HEK293 (cell line): ENCODE measurements around the gene CEBPB.

Source experiments
- CTCF ChIA-PET: fragments of 350-600 bp; formaldehyde crosslinking; extraction: SDS; loops from one replicate; lab custom pipeline; 2021; ENCODE audit warnings: antibody characterized with exemption; lab: Yijun Ruan, JAX
- POLR2A ChIA-PET: fragments of 300-600 bp; formaldehyde crosslinking; extraction: SDS; loops from one replicate; lab custom pipeline; 2020; ENCODE audit warnings: antibody characterized with exemption, inconsistent platforms; lab: Yijun Ruan, JAX
- H3K27ac ChIP-seq: fragments of 200-500 bp; sonication (Bioruptor generic); 2 replicates; pipeline ENCODE4 v1.5.1; 2014; ENCODE audit warnings: low read depth, low read length, control low read depth, inconsistent platforms; ENCODE audit errors: extremely low read depth
- H3K36me3 ChIP-seq, 2 experiments: fragments of 200-500 bp in 1 of 2; sonication (Bioruptor generic) in 1 of 2; 1 replicate in 1 of 2; 2 replicates in 1 of 2; pipeline ENCODE4 v1.5.1; 2014 to 2017; ENCODE audit warnings: inconsistent platforms in 2 of 2, low read length in 2 of 2; ENCODE audit not compliant: control insufficient read depth in 2 of 2, insufficient read depth in 1 of 2
- H3K4me1 ChIP-seq: fragments of 200-500 bp; sonication (Bioruptor generic); 2 replicates; pipeline ENCODE4 v1.5.1; 2014; ENCODE audit warnings: mild to moderate bottlenecking, low read length, inconsistent platforms; ENCODE audit not compliant: control insufficient read depth, insufficient read depth
- H3K4me3 ChIP-seq: 2 replicates; pipeline ENCODE4 v1.5.1; 2011; ENCODE audit warnings: low read depth, mild to moderate bottlenecking, control low read depth, low read length, moderate library complexity
- H3K9me3 ChIP-seq: fragments of 200-500 bp; sonication (Bioruptor generic); 2 replicates; pipeline ENCODE4 v1.5.1; 2014; ENCODE audit warnings: low read depth, low read length, inconsistent platforms; ENCODE audit not compliant: control insufficient read depth, insufficient read depth
- GLI2 ChIP-seq: fragments of 450-650 bp; formaldehyde crosslinking; IDR thresholded peaks from 2 replicates; pipeline ENCODE4; 2017; ENCODE audit warnings: missing biosample characterization, missing genetic modification characterization, low read depth, borderline replicate concordance
- GLIS1 ChIP-seq: fragments of 450-650 bp; formaldehyde crosslinking; IDR thresholded peaks from 2 replicates; pipeline ENCODE4 v1.5.1; 2016; ENCODE audit warnings: missing biosample characterization, missing genetic modification characterization
- GLIS2 ChIP-seq: fragments of 450-650 bp; formaldehyde crosslinking; IDR thresholded peaks from 2 replicates; pipeline ENCODE4 v1.5.1; 2016; ENCODE audit warnings: missing biosample characterization, missing genetic modification characterization
- HOXC10 ChIP-seq: sonication (generic); formaldehyde crosslinking; IDR thresholded peaks from 2 replicates; pipeline ENCODE4 v1.8.1; 2023; ENCODE audit warnings: mild to moderate bottlenecking, missing genetic modification reagents
- TSHZ1 ChIP-seq: fragments of 450-650 bp; formaldehyde crosslinking; IDR thresholded peaks from 2 replicates; pipeline ENCODE4 v1.5.1; 2016; ENCODE audit warnings: missing biosample characterization, missing genetic modification characterization, borderline replicate concordance
- ZBTB48 ChIP-seq: fragments of 450-650 bp; formaldehyde crosslinking; IDR thresholded peaks from 2 replicates; pipeline ENCODE4 v1.5.1; 2016; ENCODE audit warnings: missing biosample characterization, missing genetic modification characterization
- ZBTB7A ChIP-seq: fragments of 450-650 bp; formaldehyde crosslinking; IDR thresholded peaks from 2 replicates; pipeline ENCODE4 v1.5.1; 2016; ENCODE audit warnings: low read depth, missing biosample characterization, missing genetic modification characterization
- ZIC2 ChIP-seq: fragments of 450-650 bp; formaldehyde crosslinking; IDR thresholded peaks from 2 replicates; pipeline ENCODE4 v1.5.1; 2016; ENCODE audit warnings: missing biosample characterization, missing genetic modification characterization
- ZNF10 ChIP-seq: fragments of 450-650 bp; formaldehyde crosslinking; IDR thresholded peaks from 2 replicates; pipeline ENCODE4 v1.5.1; 2017; ENCODE audit warnings: missing biosample characterization, missing genetic modification characterization
- ZNF132 ChIP-seq: fragments of 450-650 bp; formaldehyde crosslinking; IDR thresholded peaks from 2 replicates; pipeline ENCODE4 v1.5.1; 2017; ENCODE audit warnings: missing biosample characterization, missing genetic modification characterization, borderline replicate concordance
- ZNF157 ChIP-seq: fragments of 450-650 bp; formaldehyde crosslinking; IDR thresholded peaks from 2 replicates; pipeline ENCODE4 v1.5.1; 2016; ENCODE audit warnings: missing biosample characterization, missing genetic modification characterization
- ZNF16 ChIP-seq: fragments of 450-650 bp; formaldehyde crosslinking; IDR thresholded peaks from 2 replicates; pipeline ENCODE4 v1.5.1; 2016; ENCODE audit warnings: low read depth, missing biosample characterization, missing genetic modification characterization
- ZNF223 ChIP-seq: fragments of 450-650 bp; formaldehyde crosslinking; IDR thresholded peaks from 2 replicates; pipeline ENCODE4 v1.5.1; 2016; ENCODE audit warnings: missing biosample characterization, missing genetic modification characterization
- ZNF341 ChIP-seq: fragments of 450-650 bp; formaldehyde crosslinking; IDR thresholded peaks from 2 replicates; pipeline ENCODE4; 2016; ENCODE audit warnings: low read depth, missing biosample characterization, missing genetic modification characterization
- ZNF354C ChIP-seq: fragments of 450-650 bp; formaldehyde crosslinking; IDR thresholded peaks from 2 replicates; pipeline ENCODE4 v1.5.1; 2016; ENCODE audit warnings: missing biosample characterization, missing genetic modification characterization, low read depth, borderline replicate concordance
- ZNF391 ChIP-seq: fragments of 450-650 bp; formaldehyde crosslinking; IDR thresholded peaks from 2 replicates; pipeline ENCODE4 v1.5.1; 2016; ENCODE audit warnings: low read depth, missing biosample characterization, missing genetic modification characterization, borderline replicate concordance
- ZNF404 ChIP-seq: fragments of 450-650 bp; formaldehyde crosslinking; IDR thresholded peaks from 2 replicates; pipeline ENCODE4 v1.5.1; 2017; ENCODE audit warnings: missing biosample characterization, missing genetic modification characterization
- ZNF513 ChIP-seq: fragments of 450-650 bp; IDR thresholded peaks from 2 replicates; pipeline ENCODE4 v1.5.1; 2018; ENCODE audit warnings: missing biosample characterization, missing genetic modification characterization
- ZNF549 ChIP-seq: fragments of 450-650 bp; IDR thresholded peaks from 2 replicates; pipeline ENCODE4 v1.5.1; 2018; ENCODE audit warnings: missing biosample characterization, missing genetic modification characterization, mild to moderate bottlenecking, inconsistent platforms, moderate library complexity
- ZNF621 ChIP-seq: fragments of 450-650 bp; formaldehyde crosslinking; IDR thresholded peaks from 2 replicates; pipeline ENCODE4 v1.5.1; 2017; ENCODE audit warnings: missing biosample characterization, missing genetic modification characterization
- ZNF658 ChIP-seq: fragments of 450-650 bp; formaldehyde crosslinking; IDR thresholded peaks from 2 replicates; pipeline ENCODE4; 2016; ENCODE audit warnings: missing biosample characterization, missing genetic modification characterization
- ZNF677 ChIP-seq: fragments of 450-650 bp; IDR thresholded peaks from 2 replicates; pipeline ENCODE4 v1.5.0; 2018; ENCODE audit warnings: missing biosample characterization, mild to moderate bottlenecking, missing genetic modification characterization, moderate library complexity
- ZNF747 ChIP-seq: fragments of 450-650 bp; formaldehyde crosslinking; IDR thresholded peaks from 2 replicates; pipeline ENCODE4 v1.5.1; 2016; ENCODE audit warnings: missing biosample characterization, missing genetic modification characterization
- ZNF785 ChIP-seq: fragments of 450-650 bp; formaldehyde crosslinking; IDR thresholded peaks from 2 replicates; pipeline ENCODE4 v1.5.1; 2016; ENCODE audit warnings: missing biosample characterization, missing genetic modification characterization
- ZSCAN23 ChIP-seq: fragments of 450-650 bp; formaldehyde crosslinking; IDR thresholded peaks from 2 replicates; pipeline ENCODE4 v1.5.1; 2016; ENCODE audit warnings: missing biosample characterization, missing genetic modification characterization
- TF ChIP-seq, protein P1 (sequence below): fragments of 450-650 bp; formaldehyde crosslinking; IDR thresholded peaks from 2 replicates; pipeline ENCODE4 v1.5.1; 2016; ENCODE audit warnings: missing biosample characterization, missing genetic modification characterization
- TF ChIP-seq, protein P2 (sequence below): fragments of 450-650 bp; formaldehyde crosslinking; IDR thresholded peaks from 2 replicates; pipeline ENCODE4 v1.5.1; 2016; ENCODE audit warnings: missing biosample characterization, missing genetic modification characterization

The CEBPB gene

GRCh38 chr20:50216543-50217206 is 26.0 kb downstream of the CEBPB start:
- POLR2A ChIA-PET = interaction anchor here (0.6 kb wide), 1 partner anchor 110 kb away, joined by 3 read pairs; no protein-coding TSS in a partner anchor
- Histone ChIP-seq H3K4me3 (no peak overlapping the region), H3K9me3 (no peaks in the 10 kb centered on the region), H3K4me1 (no peaks in the 10 kb centered on the region), H3K36me3 (no peaks in the 10 kb centered on the region), H3K27ac (no peak overlapping the region)
- CTCF ChIA-PET = interaction anchor here (0.7 kb wide), 1 partner anchor 16 kb away, joined by 3 read pairs; no protein-coding TSS in a partner anchor
- TF ChIP-seq ZNF341 (no peak), ZIC2 (tag by site-specific recombination) (peak; percentile 84), ZNF354C (tag by site-specific recombination) (no peak), GLIS1 (tag by site-specific recombination) (peak; percentile 100), ZNF16 (tag by site-specific recombination) (peak; percentile 69; the same call in 1 of the 2 replicates), GLIS2 (tag by site-specific recombination) (peak; percentile 32; the same call in 1 of the 2 replicates), ZBTB48 (tag by site-specific recombination) (no peak), ZNF132 (tag by site-specific recombination) (no peak), ZBTB7A (tag by site-specific recombination) (no peak), HOXC10 (CRISPR knock-in tag) (no peak), ZNF621 (tag by site-specific recombination) (no peak), GLI2 (tag by site-specific recombination) (no peak), ZSCAN23 (no peak), ZNF747 (tag by site-specific recombination) (no peak), ZNF785 (tag by site-specific recombination) (no peak)
- TF ChIP-seq, protein P1, sequence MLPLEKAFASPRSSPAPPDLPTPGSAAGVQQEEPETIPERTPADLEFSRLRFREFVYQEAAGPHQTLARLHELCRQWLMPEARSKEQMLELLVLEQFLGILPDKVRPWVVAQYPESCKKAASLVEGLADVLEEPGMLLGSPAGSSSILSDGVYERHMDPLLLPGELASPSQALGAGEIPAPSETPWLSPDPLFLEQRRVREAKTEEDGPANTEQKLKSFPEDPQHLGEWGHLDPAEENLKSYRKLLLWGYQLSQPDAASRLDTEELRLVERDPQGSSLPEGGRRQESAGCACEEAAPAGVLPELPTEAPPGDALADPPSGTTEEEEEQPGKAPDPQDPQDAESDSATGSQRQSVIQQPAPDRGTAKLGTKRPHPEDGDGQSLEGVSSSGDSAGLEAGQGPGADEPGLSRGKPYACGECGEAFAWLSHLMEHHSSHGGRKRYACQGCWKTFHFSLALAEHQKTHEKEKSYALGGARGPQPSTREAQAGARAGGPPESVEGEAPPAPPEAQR (tag by site-specific recombination) = no peak
- TF ChIP-seq, all 188 proteins: peak for 4

GRCh38 chr20:50217207-50217949 is 26.7 kb downstream of the CEBPB start:
- no peak overlapping the region for H3K4me3 ChIP-seq
- H3K27ac ChIP-seq = no peak overlapping the region
- ChIA-PET POLR2A (interaction anchor here (0.6 kb wide), 1 partner anchor 110 kb away, joined by 3 read pairs; no protein-coding TSS in a partner anchor), CTCF (interaction anchor here (0.7 kb wide), 1 partner anchor 15 kb away, joined by 3 read pairs; no protein-coding TSS in a partner anchor)
- no peaks in the 10 kb centered on the region for H3K4me1 ChIP-seq
- no peaks in the 10 kb centered on the region for H3K9me3 ChIP-seq
- no peaks in the 10 kb centered on the region for H3K36me3 ChIP-seq
- TF ChIP-seq TSHZ1 (tag by site-specific recombination) = no peak
- TF ChIP-seq GLIS2 (tag by site-specific recombination) = no peak
- no peak for TF ChIP-seq ZNF549 (tag by site-specific recombination)
- no peak for TF ChIP-seq ZNF157
- TF ChIP-seq ZNF677 = no peak
- no peak for TF ChIP-seq ZNF513 (tag by site-specific recombination)
- TF ChIP-seq ZNF223 (tag by site-specific recombination) = no peak
- no peak for TF ChIP-seq ZNF16 (tag by site-specific recombination)
- no peak for TF ChIP-seq ZNF404
- no peak for TF ChIP-seq ZNF747 (tag by site-specific recombination)
- TF ChIP-seq ZNF10 = no peak
- TF ChIP-seq, protein P2, sequence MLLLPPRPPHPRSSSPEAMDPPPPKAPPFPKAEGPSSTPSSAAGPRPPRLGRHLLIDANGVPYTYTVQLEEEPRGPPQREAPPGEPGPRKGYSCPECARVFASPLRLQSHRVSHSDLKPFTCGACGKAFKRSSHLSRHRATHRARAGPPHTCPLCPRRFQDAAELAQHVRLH (tag by site-specific recombination) = no peak
- TF ChIP-seq ZNF391 (tag by site-specific recombination) = no peak
- no peak for TF ChIP-seq GLIS1 (tag by site-specific recombination)
- no peak for TF ChIP-seq ZNF658
